ENCODE measurements around the gene ELFN1. TPM values are rescaled to one million over a fixed set of nuclear protein-coding genes. Genes with fewer than 3 reads are reported as not detected.

Gene ELFN1
- total RNA-seq, 1 donor from 2014 or later, result not detected

GRCh38 chr7:1725766-1726630, 55.9 kb downstream of the ELFN1 start:
- peaks cover 3% of the 10 kb centered on the region for H3K27me3 Mint-ChIP-seq
- no peaks in the 10 kb centered on the region for H3K36me3 Mint-ChIP-seq (ENCODE audit: low read depth)
- no peak for DNase-seq
- H3K27ac Mint-ChIP-seq, result no peak overlapping the region
- ChIA-PET CTCF (no interaction called here), POLR2A (no interaction called here)
- intact Hi-C loops (cut with micrococcal nuclease), result no loop called here
- no peak for TF ChIP-seq CTCF (IDR thresholded peaks at IDR 0.05)
- ATAC-seq (ENCODE audit: low read depth), result no peak
- H3K4me1 Mint-ChIP-seq, result no peaks in the 10 kb centered on the region
- no peak overlapping the region for H3K4me3 Mint-ChIP-seq
- H3K9me3 Mint-ChIP-seq, result no peaks in the 10 kb centered on the region

- POLR2A ChIA-PET, result no interaction called here
- no peaks in the 10 kb centered on the region for H3K9me3 Mint-ChIP-seq
- H3K4me3 Mint-ChIP-seq, result no peak overlapping the region
- no peak for ATAC-seq (ENCODE audit: low read depth)
- no peaks in the 10 kb centered on the region for H3K36me3 Mint-ChIP-seq (ENCODE audit: low read depth)
- H3K27ac Mint-ChIP-seq, result no peak overlapping the region
- TF ChIP-seq CTCF (IDR thresholded peaks at IDR 0.05), result no peak
- CTCF ChIA-PET, result no interaction called here
- H3K4me1 Mint-ChIP-seq, result no peaks in the 10 kb centered on the region
- DNase-seq, result no peak
- H3K27me3 Mint-ChIP-seq, result peaks cover 6% of the 10 kb centered on the region
- intact Hi-C loops (cut with micrococcal nuclease), result no loop called here
These were observed 57.0 kb downstream of the ELFN1 start for GRCh38 chr7:1727079-1727478.

GRCh38 chr7:1727812-1728570, 57.9 kb downstream of the ELFN1 start:
- CTCF ChIA-PET, result no interaction called here
- no peak for TF ChIP-seq CTCF (IDR thresholded peaks at IDR 0.05)
- Mint-ChIP-seq H3K9me3 (no peaks in the 10 kb centered on the region), H3K36me3 (ENCODE audit: low read depth) (no peaks in the 10 kb centered on the region), H3K4me3 (no peak overlapping the region), H3K27ac (no peak overlapping the region), H3K4me1 (no peaks in the 10 kb centered on the region), H3K27me3 (peaks cover 11% of the 10 kb centered on the region)
- ATAC-seq (ENCODE audit: low read depth), result no peak
- POLR2A ChIA-PET, result no interaction called here
- intact Hi-C loops (cut with micrococcal nuclease), result no loop called here
- no peak for DNase-seq

- TF ChIP-seq CTCF (IDR thresholded peaks at IDR 0.05), result no peak
- Mint-ChIP-seq H3K27ac (no peak overlapping the region), H3K27me3 (peaks cover 11% of the 10 kb centered on the region), H3K9me3 (no peaks in the 10 kb centered on the region), H3K4me1 (no peaks in the 10 kb centered on the region), H3K4me3 (no peak overlapping the region), H3K36me3 (ENCODE audit: low read depth) (no peaks in the 10 kb centered on the region)
- intact Hi-C loops (cut with micrococcal nuclease), result no loop called here
- ChIA-PET CTCF (no interaction called here), POLR2A (no interaction called here)
- DNase-seq (no peak), ATAC-seq (ENCODE audit: low read depth) (no peak)
These were observed 59.1 kb downstream of the ELFN1 start for GRCh38 chr7:1729183-1729582.

GRCh38 chr7:1729773-1730172, 59.7 kb downstream of the ELFN1 start:
- no peaks in the 10 kb centered on the region for H3K9me3 Mint-ChIP-seq
- no peak for TF ChIP-seq CTCF (IDR thresholded peaks at IDR 0.05)
- ChIA-PET POLR2A (no interaction called here), CTCF (no interaction called here)
- no peak for DNase-seq
- H3K4me3 Mint-ChIP-seq, result no peak overlapping the region
- no peak for ATAC-seq (ENCODE audit: low read depth)
- intact Hi-C loops (cut with micrococcal nuclease), result no loop called here
- no peak overlapping the region for H3K27ac Mint-ChIP-seq
- H3K4me1 Mint-ChIP-seq, result no peaks in the 10 kb centered on the region
- no peaks in the 10 kb centered on the region for H3K36me3 Mint-ChIP-seq (ENCODE audit: low read depth)
- H3K27me3 Mint-ChIP-seq, result peaks cover 11% of the 10 kb centered on the region

All from activated B cell treated with CpG ODN at 0.5 μM for 24 hours (primary cell).